ENCODE data around the gene CFLAR.

CFLAR gene

GRCh38 chr2:201186982-201187381 lies 71.0 kb downstream of the CFLAR start:
- H3K27ac Mint-ChIP-seq = no peak overlapping the region
- H3K36me3 Mint-ChIP-seq (ENCODE audit: low read depth) = no peaks in the 10 kb centered on the region
- H3K4me3 Mint-ChIP-seq = no peak overlapping the region
- DNase-seq = no peak
- H3K27me3 Mint-ChIP-seq (ENCODE audit: low read depth, poor library complexity) = peaks cover 3% of the 10 kb centered on the region
- TF ChIP-seq CTCF (IDR thresholded peaks at IDR 0.05) = no peak
- H3K4me1 Mint-ChIP-seq = peaks cover 6% of the 10 kb centered on the region
- peaks cover 3% of the 10 kb centered on the region for H3K9me3 Mint-ChIP-seq

DNA sequence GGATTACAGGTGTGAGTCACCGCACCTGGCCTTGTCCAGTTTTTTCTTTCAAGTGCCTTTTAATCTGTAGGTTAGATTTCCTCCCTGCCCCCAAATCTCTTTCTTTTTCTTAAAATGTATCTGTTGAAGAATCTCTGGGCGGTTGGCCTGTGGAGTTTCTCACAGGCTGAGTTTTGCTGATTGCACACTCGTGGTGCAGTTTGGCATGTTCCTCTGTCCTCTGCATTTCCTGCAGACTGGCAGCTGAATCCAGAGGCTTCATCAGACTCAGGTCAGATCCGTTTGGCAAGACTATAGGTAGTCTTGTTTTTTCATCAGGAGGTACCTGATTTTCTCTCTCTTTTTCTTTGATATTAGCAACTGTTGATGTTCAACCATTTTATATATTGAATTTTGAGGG lies 72.5 kb downstream of the CFLAR start:
- no peaks in the 10 kb centered on the region for H3K4me1 Mint-ChIP-seq
- peaks cover 3% of the 10 kb centered on the region for H3K27me3 Mint-ChIP-seq (ENCODE audit: low read depth, poor library complexity)
- H3K36me3 Mint-ChIP-seq (ENCODE audit: low read depth) = no peaks in the 10 kb centered on the region
- DNase-seq = no peak
- H3K27ac Mint-ChIP-seq = no peak overlapping the region
- TF ChIP-seq CTCF (IDR thresholded peaks at IDR 0.05) = no peak
- peaks cover 3% of the 10 kb centered on the region for H3K9me3 Mint-ChIP-seq
- no peak overlapping the region for H3K4me3 Mint-ChIP-seq

DNA sequence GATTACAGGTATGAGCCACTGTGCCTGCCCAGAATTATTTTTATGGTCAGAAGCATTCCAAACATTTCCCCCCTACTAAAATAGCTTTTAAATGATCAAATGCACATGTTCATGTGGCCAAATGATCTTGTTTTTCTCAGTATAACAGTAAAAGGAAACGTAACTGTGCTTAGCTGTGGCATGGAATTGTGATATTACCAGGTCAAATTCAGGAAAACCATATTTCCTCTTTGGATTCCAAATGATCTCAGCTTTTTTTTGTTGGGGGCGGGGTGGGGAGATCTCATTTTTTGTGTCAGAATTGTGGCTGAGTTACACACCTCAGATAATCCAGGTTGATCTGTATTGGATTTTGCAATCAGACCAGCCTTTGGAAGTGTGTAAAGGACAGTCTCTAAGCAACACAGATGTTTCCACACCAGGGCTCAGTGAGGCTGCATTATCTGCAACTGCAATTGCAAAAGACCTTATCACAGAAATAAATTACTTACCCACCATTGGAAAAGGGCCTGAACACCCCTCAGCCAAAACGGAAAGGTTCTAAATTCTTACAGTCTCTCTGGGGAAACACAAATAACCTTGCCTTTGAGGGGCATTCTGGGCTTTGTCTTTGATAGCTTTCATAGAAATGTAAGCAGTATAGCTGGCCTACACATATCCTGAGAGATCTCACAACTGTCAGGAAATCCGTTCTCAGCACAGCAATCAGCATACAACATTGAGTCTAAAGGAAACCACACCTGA lies 75.3 kb downstream of the CFLAR start:
- Mint-ChIP-seq H3K27ac (no peak overlapping the region), H3K27me3 (ENCODE audit: low read depth, poor library complexity) (peaks cover 3% of the 10 kb centered on the region), H3K9me3 (peaks cover 3% of the 10 kb centered on the region), H3K36me3 (ENCODE audit: low read depth) (no peaks in the 10 kb centered on the region), H3K4me3 (no peak overlapping the region), H3K4me1 (no peaks in the 10 kb centered on the region)
- no peak for DNase-seq
- TF ChIP-seq CTCF (IDR thresholded peaks at IDR 0.05) = no peak

- DNase-seq = no peak
- Mint-ChIP-seq H3K4me3 (no peak overlapping the region), H3K4me1 (no peaks in the 10 kb centered on the region), H3K27me3 (ENCODE audit: low read depth, poor library complexity) (peaks cover 3% of the 10 kb centered on the region), H3K36me3 (ENCODE audit: low read depth) (no peaks in the 10 kb centered on the region), H3K9me3 (no peaks in the 10 kb centered on the region), H3K27ac (no peak overlapping the region)
- TF ChIP-seq CTCF (IDR thresholded peaks at IDR 0.05) = no peak
Observed at GRCh38 chr2:201194097-201194496, 78.1 kb downstream of the CFLAR start.

DNA sequence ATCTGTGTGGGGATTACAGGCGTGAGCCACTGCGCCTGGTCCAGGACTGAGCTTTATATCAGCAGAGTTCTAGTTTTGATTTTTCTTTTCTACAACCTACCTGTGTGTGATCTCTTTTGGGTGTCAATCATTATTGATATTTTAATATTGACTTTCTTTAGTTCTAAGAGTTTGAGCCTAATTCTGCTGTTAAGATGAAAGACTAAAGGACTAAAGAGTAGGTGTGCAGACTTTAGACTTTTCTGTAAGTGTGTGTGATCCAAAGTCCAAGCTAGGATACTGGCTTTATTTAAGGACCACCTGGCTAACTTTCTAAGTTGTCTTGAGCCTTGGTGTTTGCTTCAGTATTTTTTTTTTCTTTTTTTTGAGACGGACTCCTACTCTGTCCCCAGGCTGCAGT lies 79.4 kb downstream of the CFLAR start:
- Mint-ChIP-seq H3K9me3 (no peaks in the 10 kb centered on the region), H3K4me1 (no peaks in the 10 kb centered on the region), H3K27me3 (ENCODE audit: low read depth, poor library complexity) (peaks cover 3% of the 10 kb centered on the region), H3K36me3 (ENCODE audit: low read depth) (no peaks in the 10 kb centered on the region), H3K4me3 (no peak overlapping the region), H3K27ac (no peak overlapping the region)
- TF ChIP-seq CTCF (IDR thresholded peaks at IDR 0.05) = no peak
- no peak for DNase-seq

DNA sequence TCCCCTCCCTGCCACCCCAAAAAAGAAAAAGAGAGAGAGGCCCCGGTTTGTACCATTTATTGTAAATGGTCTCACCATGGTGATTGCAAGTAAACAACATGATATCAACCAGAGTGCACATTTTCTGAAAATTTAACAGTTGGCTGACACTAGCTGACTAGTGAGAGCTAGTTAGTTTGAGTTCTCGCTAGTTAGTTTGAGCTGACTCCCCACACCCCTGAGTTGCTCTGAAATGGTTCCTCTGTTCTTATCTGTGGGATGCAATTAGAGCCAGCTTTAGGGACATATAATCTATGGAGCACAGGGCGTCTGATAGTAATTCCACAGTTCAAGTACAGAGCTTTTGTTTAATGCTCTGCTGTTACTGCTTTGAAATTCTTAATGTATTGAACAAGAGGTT lies 80.0 kb downstream of the CFLAR start:
- no peak for TF ChIP-seq CTCF (IDR thresholded peaks at IDR 0.05)
- Mint-ChIP-seq H3K9me3 (no peaks in the 10 kb centered on the region), H3K27ac (no peak overlapping the region), H3K4me1 (no peaks in the 10 kb centered on the region), H3K27me3 (ENCODE audit: low read depth, poor library complexity) (peaks cover 3% of the 10 kb centered on the region), H3K4me3 (no peak overlapping the region), H3K36me3 (ENCODE audit: low read depth) (no peaks in the 10 kb centered on the region)
- no peak for DNase-seq

All from nephron progenitor cell (in vitro differentiated cells).